HG03060 (cell line): ENCODE measurements around the gene DNAJB4.
"Not testable (repeated sequence)": the region's sequence is repeated elsewhere in the genome, so short reads cannot be mapped to it uniquely, and the experiment has no call there.

ENCODE experiments used
- ATAC-seq: cut with Tn5 transposase; IDR thresholded peaks from one replicate; pipeline ENCODE4 v1.9.1; 2021; ENCODE audit warnings: low read depth, moderate number of reproducible peaks; ENCODE audit not compliant: unreplicated experiment

DNAJB4 gene

DNA sequence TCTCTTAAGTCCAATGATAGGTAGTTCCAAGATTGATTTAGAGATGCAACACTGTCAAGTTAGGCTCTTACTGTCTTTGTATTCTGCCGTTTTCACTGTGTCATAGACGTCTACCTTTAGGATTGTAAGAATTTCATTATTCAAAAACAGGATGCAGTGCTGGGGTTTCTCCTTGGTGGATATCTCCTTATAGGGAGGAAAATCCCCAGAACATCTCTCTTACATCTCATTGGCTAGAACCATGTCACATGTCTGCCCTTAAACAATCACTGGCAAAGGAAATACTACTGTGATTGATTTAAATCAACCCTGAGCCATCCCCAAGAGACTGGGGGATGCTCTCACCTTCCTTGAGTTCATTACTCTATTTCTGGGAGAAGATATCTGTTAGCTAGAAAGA is 15.0 kb upstream of the DNAJB4 start:
- no peak for ATAC-seq

DNA sequence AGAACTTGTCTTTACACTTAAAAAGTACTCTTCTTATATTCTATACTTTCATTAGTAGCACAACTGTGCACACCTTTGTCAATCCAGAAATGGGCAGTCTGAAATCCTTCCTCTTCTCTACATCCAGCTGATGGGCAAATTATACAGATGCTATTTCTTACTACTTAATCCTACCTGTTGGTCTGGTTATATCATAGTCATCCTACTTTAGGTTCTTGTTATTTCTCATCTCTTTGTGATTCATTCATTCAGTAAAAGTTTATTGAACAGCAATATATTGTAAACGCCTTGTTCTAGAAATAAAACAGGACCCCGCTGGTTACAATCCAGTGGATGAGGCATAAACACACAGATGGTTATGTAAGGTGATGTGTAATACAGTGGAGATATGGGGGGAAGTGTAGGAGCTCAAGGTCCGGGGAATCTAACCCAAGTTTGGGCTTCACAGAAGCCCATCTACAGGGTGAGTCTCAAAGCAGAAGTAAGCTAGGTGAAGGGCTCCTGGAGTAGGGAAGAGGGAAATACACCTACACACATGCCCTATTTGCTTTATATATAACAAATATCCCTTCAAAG is 14.0 kb upstream of the DNAJB4 start:
- ATAC-seq: no peak

DNA sequence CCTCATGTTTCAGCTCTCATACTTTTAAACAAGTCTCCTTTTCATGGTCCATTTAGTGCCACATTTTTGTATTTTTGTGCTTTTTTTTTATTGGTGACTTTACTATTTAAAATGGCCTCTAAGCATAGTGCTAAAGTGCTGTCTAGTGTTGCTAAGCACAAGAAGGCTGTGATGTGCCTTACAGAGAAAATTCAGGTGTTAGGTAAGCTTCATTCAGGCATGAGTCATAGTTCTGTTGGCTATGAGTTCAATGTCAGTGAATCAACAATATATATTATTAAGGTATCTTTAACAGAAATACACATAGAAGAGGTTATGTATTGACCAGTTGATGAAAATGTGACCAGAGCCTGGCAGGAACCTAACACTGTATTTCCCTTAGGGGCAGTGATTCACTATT is 13.1 kb upstream of the DNAJB4 start:
- ATAC-seq: no peak

DNA sequence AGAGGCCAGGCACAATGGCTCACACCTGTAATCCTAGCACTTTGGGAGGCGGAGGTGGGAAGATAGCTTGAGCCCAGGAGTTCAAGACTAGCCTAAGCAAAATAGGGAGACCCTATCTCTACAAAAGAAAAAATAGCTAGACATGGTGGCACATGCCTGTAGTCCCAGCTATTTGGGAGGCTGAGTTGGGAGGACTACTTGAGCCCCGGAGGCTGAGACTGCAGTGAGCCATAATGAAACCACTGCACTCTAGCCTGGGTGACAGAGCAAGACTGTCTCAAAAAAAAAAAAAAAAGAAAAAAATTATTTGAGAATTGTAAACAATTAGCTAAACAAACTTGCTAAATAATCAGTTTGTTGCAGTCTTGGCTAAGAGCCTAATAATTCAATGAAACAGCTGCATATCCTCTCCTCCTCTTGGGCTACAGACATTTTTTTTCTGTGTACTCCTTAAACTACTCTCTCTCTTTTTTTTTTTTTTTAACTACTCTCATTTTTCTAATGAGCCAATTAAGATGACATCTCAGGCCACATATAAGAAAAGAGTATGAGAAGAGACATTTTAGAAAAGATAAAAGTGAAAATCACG is 10.5 kb upstream of the DNAJB4 start:
- ATAC-seq: no peak

DNA sequence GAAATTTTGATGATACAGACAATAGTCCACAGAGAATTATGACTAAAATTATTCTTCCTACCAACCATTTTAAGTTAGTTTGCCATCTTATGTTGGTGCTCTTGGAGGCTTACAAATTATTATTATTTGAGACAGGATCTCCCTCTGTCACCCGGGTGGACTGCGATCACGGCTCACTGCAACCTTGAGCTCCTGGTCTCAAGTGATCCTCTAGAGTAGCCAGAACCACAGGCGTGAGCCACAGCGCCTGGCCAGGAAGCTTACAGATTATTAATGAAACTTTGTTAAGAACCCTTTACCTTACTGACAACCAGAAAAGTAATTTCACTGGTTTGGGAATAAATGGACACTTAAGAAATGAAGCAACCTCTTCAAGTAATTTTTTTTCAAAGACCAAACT is 8.0 kb upstream of the DNAJB4 start:
- ATAC-seq: no peak

DNA sequence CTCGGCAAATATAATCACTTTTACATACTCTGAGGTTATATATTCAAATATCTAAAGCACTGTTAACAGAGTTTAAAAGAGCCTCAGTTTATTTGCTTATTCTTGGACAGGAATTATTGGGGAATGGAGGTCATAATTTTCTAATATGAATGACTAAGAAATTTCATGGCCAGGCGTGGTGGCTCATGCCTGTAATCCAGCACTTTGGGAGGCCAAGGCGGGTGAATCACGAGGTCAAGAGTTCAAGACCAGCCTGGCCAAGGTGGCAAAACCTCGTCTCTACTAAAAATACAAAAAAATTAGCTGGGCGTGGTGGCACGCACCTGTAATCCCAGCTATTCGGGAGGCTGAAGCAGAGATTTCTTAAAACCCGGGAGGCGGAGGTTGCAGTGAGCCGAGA is 4.2 kb upstream of the DNAJB4 start:
- not testable (repeated sequence) for ATAC-seq

DNA sequence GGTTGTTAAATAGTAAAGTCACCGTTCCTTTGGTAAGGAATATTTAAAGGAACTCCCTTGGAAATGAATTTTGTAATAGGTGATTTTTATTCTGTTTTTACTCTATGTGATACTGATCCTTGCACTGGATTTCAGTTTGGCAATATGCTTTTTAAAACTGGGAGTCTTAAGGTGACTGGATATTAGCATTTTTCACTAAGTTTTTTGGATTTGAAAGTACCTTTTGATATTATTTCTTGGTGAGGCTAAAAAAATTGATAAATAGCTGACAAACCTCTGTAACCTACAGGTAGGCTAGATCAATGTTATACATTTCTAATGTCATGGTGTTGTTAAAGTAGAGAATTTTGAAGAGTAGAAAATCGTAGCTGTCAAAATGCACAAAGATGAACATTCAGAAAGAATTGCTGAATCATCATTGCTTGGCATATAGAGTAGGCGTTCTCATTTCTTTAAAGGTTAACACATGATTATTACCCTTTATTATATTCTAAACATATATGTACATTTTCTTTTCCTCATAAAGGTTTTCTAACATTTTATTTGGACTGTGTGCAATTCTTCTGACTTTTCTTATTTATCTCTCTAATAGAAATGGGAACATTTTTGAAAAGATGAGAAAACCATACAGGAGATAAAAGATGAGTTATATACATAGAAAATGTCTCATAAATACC is 1.5 kb upstream of the DNAJB4 start:
- no peak for ATAC-seq

DNA sequence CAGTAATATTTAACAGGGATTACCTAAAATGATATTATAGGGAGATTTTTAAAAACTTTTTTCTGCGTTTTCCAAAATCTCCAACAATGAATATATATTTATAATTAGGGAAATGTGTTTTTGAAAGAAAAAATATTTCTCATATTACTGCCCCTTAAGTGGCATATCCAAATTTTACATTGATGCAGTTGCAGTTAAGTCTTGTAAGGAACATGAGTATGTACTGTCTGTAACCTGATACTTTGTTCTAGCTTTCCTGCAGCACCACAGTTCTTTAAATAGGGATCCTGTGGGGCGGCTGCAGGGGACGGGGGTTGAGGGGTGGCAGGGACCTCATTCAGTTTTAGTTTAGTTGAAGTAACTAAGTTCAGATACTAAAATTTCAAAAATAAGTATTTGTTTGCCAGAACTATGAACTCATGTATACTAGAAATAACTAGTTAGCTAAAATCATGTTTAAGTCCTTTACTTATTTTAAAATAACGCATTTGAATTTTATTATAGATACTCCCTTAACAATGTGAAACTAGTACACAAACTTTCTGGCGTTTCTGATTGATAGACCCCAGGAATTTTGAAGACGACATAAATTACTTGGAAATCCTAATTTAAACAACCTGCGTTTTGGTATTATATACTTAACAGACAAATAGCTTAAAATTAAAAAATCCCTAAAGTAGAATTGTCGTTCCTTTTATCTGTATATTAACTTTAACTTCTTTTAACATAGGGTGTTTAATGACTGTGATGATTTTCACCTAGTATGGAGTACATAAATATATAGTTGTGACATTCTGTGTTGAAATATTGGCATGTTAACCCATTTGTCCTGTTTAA is 639 bp upstream of the DNAJB4 start:
- peak; percentile 28 for ATAC-seq

DNA sequence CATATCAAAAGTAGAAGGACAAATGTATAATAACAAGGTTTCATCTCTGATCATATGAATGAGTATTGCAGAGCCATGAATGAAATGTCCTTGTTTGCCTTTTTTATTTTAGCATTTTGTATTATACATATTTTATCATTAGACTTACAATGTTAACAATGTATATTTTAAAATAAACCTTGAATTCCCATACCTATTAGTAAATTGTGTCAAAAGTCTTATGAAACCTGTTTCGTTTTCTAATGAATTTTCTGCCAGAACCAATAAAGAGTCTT is 646 bp downstream of the DNAJB4 start:
- ATAC-seq: no peak

DNA sequence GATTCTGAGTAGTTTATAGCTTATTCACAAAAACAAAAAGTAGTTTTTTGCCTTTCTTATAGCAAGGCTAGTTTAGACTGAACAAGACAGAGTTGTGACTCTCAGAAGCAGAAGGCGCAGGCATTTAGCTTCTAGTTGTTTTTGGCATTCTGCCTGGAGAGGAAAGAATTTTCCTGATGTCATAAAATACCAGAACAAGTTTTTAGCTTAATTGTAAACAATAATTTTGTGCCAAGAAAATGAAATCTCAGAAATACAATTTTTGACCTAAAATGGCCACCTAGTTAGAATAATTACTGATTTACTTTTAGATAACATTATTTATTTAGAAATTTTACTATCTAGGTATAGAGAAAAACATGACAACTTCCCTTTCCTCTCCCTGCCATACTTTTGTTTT is 1.0 kb downstream of the DNAJB4 start:
- no peak for ATAC-seq

DNA sequence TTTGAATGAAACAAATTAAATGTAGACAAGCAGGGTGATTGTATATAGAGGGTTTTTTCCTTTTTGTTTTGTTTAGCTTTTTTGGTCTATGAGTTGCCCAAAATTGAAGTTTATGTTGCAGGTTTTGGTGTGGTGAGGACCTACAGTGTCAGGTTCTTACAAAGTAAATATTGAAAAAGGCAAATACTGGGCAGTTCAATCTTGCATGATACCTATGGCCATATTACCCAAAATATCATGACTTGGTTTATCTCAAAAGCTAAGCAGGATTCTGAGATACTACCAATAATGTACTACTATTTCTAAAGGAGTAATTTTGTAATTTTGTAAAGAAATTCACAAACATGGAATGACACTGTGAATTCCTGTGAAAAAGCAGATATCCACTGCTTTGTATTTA is 1.8 kb downstream of the DNAJB4 start:
- ATAC-seq: no peak

DNA sequence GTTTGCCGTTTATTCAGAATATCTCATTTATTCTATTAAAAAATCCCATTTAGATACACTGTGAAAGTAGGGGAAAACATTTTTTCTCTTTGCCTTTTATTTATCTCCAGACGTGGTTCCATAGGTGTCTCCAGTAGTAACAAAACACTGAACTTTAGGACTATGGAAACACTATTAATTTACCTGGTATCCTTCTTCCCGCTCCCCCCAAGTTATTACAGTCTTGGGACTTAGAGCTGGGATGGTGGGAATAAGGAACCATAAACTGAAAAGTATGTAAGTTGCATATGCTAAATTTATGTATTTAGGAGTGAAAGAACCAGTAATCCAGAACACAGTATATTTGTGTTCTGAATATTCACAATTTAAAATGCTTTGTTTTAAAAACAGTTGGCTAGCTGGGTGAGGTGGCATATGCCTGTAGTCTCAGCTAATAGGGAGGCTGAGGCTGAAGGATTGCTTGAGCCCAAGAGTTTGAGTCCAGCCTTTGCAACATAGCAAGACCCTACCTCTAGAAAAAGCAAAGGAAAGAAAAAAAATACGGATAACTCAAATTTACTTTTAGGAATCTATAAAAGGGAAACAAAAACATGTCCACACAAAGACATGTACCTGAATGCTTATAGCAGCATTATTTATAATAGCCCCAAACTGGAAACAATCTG is 3.1 kb downstream of the DNAJB4 start:
- no peak for ATAC-seq

DNA sequence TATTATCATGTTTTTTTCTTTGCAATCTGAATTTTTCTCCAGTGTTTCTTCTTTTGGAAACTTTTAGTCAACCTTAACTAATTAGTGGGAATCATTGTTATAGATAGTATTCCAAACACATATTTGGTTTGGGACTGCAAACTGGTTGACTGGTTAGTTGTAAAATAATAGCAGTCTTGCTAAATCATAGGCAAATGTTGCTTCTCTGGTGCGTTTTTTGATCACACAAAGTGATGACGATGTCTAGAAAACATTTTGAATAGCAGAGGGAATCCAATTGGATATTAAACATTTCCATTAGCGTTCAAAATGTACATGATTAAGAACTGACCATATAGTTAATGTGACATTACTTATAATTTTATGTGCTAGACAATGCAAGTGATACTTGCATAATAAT is 4.5 kb downstream of the DNAJB4 start:
- no peak for ATAC-seq

DNA sequence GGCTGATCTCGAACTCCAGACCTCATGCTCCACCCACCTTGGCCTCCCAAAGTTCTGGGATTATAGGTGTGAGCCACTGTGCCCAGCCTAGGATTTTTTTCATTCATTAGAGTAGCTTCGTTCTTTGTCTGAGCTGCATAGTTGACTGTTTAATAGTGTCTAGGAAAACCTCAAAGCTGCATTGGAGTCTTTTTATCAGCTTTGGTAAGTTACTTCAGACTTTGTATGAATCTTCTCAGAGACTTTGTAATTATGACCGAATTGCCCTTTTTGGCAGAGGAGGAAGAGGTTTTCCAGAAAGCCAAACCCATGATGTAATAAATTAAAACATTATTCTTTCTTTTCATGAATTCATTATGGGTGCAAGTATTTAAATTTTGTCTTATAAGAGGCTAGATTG is 5.1 kb downstream of the DNAJB4 start:
- ATAC-seq: no peak

DNA sequence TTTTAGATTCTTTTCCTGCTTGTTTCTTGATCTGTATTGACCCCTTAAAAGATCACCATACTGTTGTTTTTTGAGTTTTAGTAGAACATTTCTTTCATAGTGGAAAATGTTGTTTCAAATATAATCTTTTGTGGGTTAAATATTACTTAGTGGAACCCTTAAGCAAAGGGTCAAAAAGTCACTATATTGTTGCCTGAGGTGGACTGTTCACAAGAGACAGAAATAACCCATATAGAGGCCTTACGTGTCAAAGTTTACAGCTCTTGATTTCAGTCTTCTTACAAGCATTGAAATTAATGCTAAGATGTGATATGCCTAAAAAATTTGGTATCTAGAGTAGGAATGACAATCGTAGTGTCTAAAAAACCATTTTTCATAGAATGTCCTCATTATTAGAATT is 6.3 kb downstream of the DNAJB4 start:
- ATAC-seq: no peak

DNA sequence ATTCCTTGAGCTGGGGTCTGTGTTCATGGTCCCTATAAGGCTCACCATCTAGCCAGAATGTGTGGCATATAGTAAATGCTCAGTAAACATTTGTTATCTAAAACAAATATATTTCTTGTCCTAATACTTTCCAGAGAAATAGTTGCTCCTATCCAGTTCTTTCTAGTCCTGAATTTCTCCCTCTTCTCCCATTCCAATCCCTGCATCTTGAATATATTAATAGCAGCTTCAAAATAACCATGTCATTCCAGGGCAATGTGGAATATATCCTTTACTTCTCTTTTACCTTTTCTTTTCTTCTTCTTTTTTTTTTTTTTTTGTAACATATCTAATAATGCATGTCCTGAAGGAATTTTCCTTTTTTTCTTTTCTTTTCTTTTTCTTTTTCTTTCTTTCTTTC is 10.4 kb downstream of the DNAJB4 start:
- ATAC-seq: no peak

DNA sequence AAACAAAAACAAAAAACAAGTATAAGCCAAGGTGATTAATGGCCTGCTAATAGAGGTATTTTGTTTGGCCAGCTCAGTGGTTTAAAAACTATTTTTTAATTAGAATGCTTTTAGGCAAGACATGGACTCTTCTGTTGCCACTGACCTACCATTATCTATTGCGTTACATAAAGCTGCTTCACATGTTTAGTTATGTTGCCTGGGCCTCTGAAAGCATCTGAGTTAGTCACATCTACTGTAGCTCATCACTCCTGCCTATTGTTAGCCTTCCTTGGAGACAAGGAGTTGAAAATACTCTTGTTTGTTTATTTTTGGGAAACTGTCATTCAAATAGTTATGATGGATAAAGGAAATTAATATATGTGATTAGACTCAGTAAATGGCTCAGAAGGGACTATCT is 14.3 kb downstream of the DNAJB4 start:
- no peak for ATAC-seq

DNA sequence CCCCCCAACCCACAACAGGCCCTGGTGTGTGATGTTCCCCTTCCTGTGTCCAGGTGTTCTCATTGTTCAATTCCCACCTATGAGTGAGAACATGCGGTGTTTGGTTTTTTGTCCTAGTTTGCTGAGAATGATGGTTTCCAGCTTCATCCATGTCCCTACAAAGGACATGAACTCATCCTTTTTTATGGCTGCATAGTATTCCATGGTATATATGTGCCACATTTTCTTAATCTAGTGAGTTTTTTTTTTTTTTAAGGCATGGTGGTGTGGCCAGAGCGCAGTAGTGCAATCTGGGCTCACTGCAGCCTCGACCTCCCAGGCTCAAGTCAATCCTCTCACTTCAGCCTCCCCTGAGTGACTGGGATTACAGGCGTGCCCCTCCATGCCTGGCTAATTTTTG is 16.4 kb downstream of the DNAJB4 start:
- ATAC-seq: not testable (repeated sequence)

DNA sequence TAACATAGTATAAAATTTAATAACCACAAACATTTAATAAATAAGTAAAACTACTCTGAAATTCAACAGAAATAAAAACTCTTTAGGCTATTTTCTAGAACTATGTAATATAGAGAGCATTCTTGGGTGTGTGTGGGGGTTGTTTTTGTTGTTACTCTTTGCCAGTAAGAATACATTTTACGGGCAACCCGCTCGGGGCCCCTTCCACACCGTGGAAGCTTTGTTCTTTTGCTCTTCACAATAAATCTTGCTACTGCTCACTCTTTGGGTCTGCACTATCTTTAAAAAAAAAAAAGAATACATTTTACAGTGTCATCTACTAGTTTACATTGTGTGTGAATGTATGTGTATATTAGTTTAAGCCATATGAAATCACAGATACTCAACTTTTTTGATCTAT is 25.1 kb downstream of the DNAJB4 start:
- ATAC-seq: no peak

DNA sequence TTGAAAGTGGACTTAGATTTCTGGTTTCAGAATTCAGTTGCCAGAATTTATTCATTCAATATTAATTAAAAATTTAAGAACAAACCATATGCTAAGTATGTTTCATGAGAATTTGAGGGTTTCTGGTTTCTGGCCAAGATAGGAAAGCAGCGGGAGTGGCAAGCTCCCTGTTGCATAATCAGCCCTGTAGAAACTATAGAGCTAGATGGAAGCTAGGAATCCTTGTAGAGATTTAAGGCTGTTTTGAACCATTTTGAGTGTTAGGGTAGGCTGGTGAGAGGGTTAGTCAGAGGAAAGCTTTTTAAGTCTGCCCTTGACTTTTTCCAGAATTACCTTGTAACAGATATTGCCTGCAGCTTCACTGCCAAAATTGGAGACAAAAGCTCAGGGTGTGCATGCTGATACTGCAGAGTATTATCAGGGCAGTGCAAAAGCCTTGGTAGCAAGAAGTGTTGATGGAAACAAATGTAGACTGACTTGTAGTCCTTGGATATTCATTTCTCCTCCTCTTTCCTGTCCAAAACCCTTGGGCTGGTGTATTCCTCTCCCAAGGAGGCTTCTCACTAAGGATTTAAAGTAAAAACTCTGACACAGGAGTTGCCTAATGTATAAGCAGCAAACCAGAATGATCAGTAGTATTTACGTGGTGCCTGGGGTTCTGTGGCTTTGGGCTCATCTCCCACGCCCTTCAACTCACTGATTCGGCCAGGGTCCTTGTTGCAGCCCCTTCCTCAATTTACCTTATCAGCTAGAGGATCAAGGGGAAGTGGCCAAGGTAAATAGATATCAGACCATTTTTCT is 28.5 kb downstream of the DNAJB4 start:
- no peak for ATAC-seq
